HCT116 (cell line): ENCODE data around the gene HLA-DPA1. TPM values are rescaled to one million over a fixed set of nuclear protein-coding genes. Genes with fewer than 3 reads are reported as not detected.

ENCODE experiments used
- ATAC-seq: fragments of 200-7000 bp; cut with Tn5 transposase; 2 replicates; pipeline ENCODE4 v1.9.1; 2020; ENCODE audit warnings: mild to moderate bottlenecking, moderate library complexity
- BruUV-seq: library from RNA; stranded (reverse); fragments of 400-500 nt; replicated peaks from 2 replicates; lab custom pipeline; 2021; lab: Mats Ljungman, UMichigan
- CTCF ChIA-PET: fragments of 300-600 bp; sonication (Branson Sonifier 250); formaldehyde crosslinking; loops from one replicate; lab custom pipeline; 2021; ENCODE audit warnings: antibody characterized with exemption; lab: Charles Lee
- POLR2A ChIA-PET: fragments of 300-600, 350-600 bp; sonication (Branson Sonifier 250); formaldehyde crosslinking; loops from one replicate; lab custom pipeline; 2021; ENCODE audit warnings: antibody characterized with exemption; lab: Charles Lee
- RAD21 ChIA-PET, 2 experiments: fragments of 300-600 bp; sonication (Branson Sonifier 250); formaldehyde crosslinking; loops; one replicate each; lab custom pipeline; 2023; ENCODE audit warnings: low total read pairs in 2 of 2; ENCODE audit not compliant: uncharacterized antibody in 2 of 2, unreplicated experiment in 2 of 2, low non-redundant PET in 1 of 2; lab: Charles Lee
- DNase-seq: peaks from one replicate; pipeline ENCODE4 v3.0.0-alpha.2; 2010; ENCODE audit warnings: low read depth, low spot score
- H2AFZ ChIP-seq: fragments of 200-600 bp; shearing (Covaris generic), sonication (generic); 2 replicates; pipeline ENCODE4 v1.6.1; 2017; ENCODE audit warnings: low read depth, mixed run types, mixed read lengths, antibody characterized with exemption, low read length; ENCODE audit not compliant: poor library complexity, severe bottlenecking
- H3K27ac ChIP-seq: 2 replicates; pipeline ENCODE4 v1.5.1; 2012; ENCODE audit warnings: low read depth, low read length
- H3K27me3 ChIP-seq: fragments of 200-600 bp; sonication (generic); 2 replicates; pipeline ENCODE4 v1.6.1; 2016; ENCODE audit warnings: mixed run types, low read length, mixed read lengths; ENCODE audit not compliant: insufficient read depth
- H3K36me3 ChIP-seq, 2 experiments: fragments of 200-500 bp in 1 of 2; fragments of 200-600 bp in 1 of 2; sonication (Bioruptor generic) in 1 of 2; sonication (generic) in 1 of 2; 2 replicates each; pipeline versions ENCODE4 v1.5.1 to v1.6.1; 2014 to 2016; ENCODE audit warnings: low read length in 2 of 2, inconsistent platforms in 1 of 2, mixed read lengths in 1 of 2, mixed run types in 1 of 2; ENCODE audit not compliant: insufficient read depth in 2 of 2, control insufficient read depth in 1 of 2
- H3K4me1 ChIP-seq, 2 experiments: fragments of 200-600 bp in 1 of 2; sonication (generic) in 1 of 2; 2 replicates each; pipeline versions ENCODE4 v1.5.1 to v1.6.1; 2012 to 2017; ENCODE audit warnings: low read length in 2 of 2, inconsistent platforms in 1 of 2, mild to moderate bottlenecking in 1 of 2, mixed read lengths in 1 of 2, mixed run types in 1 of 2, moderate library complexity in 1 of 2; ENCODE audit not compliant: insufficient read depth in 2 of 2, control insufficient read depth in 1 of 2
- H3K4me2 ChIP-seq: fragments of 200-600 bp; sonication (generic); 2 replicates; pipeline ENCODE4 v1.6.1; 2017; ENCODE audit warnings: mixed run types, low read length, mixed read lengths
- H3K4me3 ChIP-seq, 2 experiments: fragments of 200-600 bp in 1 of 2; sonication (generic) in 1 of 2; replicated peaks in 1 of 2; 2 replicates each; pipeline ENCODE4 v1.5.1; 2011 to 2016; ENCODE audit warnings: low read length in 2 of 2, control low read depth in 1 of 2, low read depth in 1 of 2, mild to moderate bottlenecking in 1 of 2, mixed read lengths in 1 of 2, mixed run types in 1 of 2
- H3K79me2 ChIP-seq: fragments of 200-600 bp; sonication (generic); 2 replicates; pipeline ENCODE4 v1.6.1; 2017; ENCODE audit warnings: mild to moderate bottlenecking, mixed run types, low read length, moderate library complexity, mixed read lengths; ENCODE audit not compliant: insufficient read depth
- H3K9ac ChIP-seq: fragments of 200-600 bp; sonication (generic); 2 replicates; pipeline ENCODE4 v1.6.1; 2016; ENCODE audit warnings: low read length, mixed read lengths
- H3K9me2 ChIP-seq: fragments of 200-600 bp; sonication (generic), shearing (Covaris generic); 2 replicates; pipeline ENCODE4 v1.6.1; 2017; ENCODE audit warnings: mixed run types, mild to moderate bottlenecking, moderate library complexity; ENCODE audit not compliant: insufficient read depth
- H3K9me3 ChIP-seq, 2 experiments: fragments of 200-500 bp in 1 of 2; fragments of 200-600 bp in 1 of 2; sonication (Bioruptor generic) in 1 of 2; sonication (generic) in 1 of 2; 2 replicates each; pipeline ENCODE4 v1.6.1; 2014 to 2017; ENCODE audit warnings: low read length in 2 of 2, mixed read lengths in 2 of 2, inconsistent platforms in 1 of 2, low read depth in 1 of 2, mild to moderate bottlenecking in 1 of 2, mixed run types in 1 of 2, moderate library complexity in 1 of 2; ENCODE audit not compliant: control insufficient read depth in 1 of 2, insufficient read depth in 1 of 2
- H4K20me1 ChIP-seq: fragments of 200-600 bp; sonication (generic), shearing (Covaris generic); 2 replicates; pipeline ENCODE4 v1.6.1; 2017; ENCODE audit warnings: mixed run types, mild to moderate bottlenecking, moderate library complexity; ENCODE audit not compliant: insufficient read depth
- CEBPB ChIP-seq: IDR thresholded peaks from 2 replicates; pipeline ENCODE4 v1.6.1; 2012; ENCODE audit warnings: low read depth
- EGR1 ChIP-seq: IDR thresholded peaks from 2 replicates; pipeline ENCODE4 v1.6.1; 2012; ENCODE audit warnings: low read depth
- ELF1 ChIP-seq: IDR thresholded peaks from 2 replicates; pipeline ENCODE4 v1.6.1; 2012; ENCODE audit warnings: low read depth, borderline replicate concordance
- EZH2 ChIP-seq: fragments of 200-600 bp; sonication (generic); IDR thresholded peaks from 2 replicates; pipeline ENCODE4 v1.6.1; 2017; ENCODE audit warnings: antibody characterized with exemption, mixed run types
- FOSL1 ChIP-seq: IDR thresholded peaks from 2 replicates; pipeline ENCODE4 v1.6.1; 2012; ENCODE audit warnings: low read depth
- JUND ChIP-seq: IDR thresholded peaks from 2 replicates; pipeline ENCODE4 v1.6.1; 2012
- POLR2A ChIP-seq: IDR thresholded peaks from 2 replicates; pipeline ENCODE4 v1.7.0; 2011; ENCODE audit warnings: borderline replicate concordance; ENCODE audit not compliant: insufficient read depth, insufficient read length; ENCODE audit errors: extremely low read depth
- RAD21 ChIP-seq: IDR thresholded peaks from 2 replicates; pipeline ENCODE4 v1.6.1; 2012; ENCODE audit warnings: low read depth, mild to moderate bottlenecking
- SIN3A ChIP-seq: IDR thresholded peaks from 2 replicates; pipeline ENCODE4 v1.6.1; 2012; ENCODE audit warnings: low read depth
- SP1 ChIP-seq: IDR thresholded peaks from 2 replicates; pipeline ENCODE4 v1.6.1; 2012; ENCODE audit warnings: low read depth
- SRF ChIP-seq: IDR thresholded peaks from 2 replicates; pipeline ENCODE4 v1.6.1; 2012; ENCODE audit warnings: low read depth
- ZFX ChIP-seq: fragments of 450-650 bp; IDR thresholded peaks from 2 replicates; pipeline ENCODE4 v1.6.1; 2017
- ZNF274 ChIP-seq: fragments of 200-500 bp; sonication (Bioruptor generic); IDR thresholded peaks from 2 replicates; pipeline ENCODE4 v1.6.1; 2014; ENCODE audit warnings: mild to moderate bottlenecking, low read depth, low read length, inconsistent platforms
- intact Hi-C: fragments of 100-400 bp; cut with micrococcal nuclease; formaldehyde crosslinking; loops from 2 replicates; pipeline ENCODE4 v1.10.0; 2022
- total RNA-seq: library from RNA; stranded (reverse); gene quantifications from one replicate; pipeline ENCODE4 v1.2.1, GENCODE V29; 2021; ENCODE audit not compliant: unreplicated experiment
- TF ChIP-seq, protein P1 (sequence below): IDR thresholded peaks from 2 replicates; pipeline ENCODE4 v1.6.1; 2012; ENCODE audit warnings: low read depth
- TF ChIP-seq, protein P2 (sequence below), 3 experiments: fragments of 200-600 bp in 1 of 3; sonication (generic) in 1 of 3; IDR thresholded peaks in 2 of 3; conservative IDR thresholded peaks in 1 of 3; 2 replicates each; pipeline ENCODE4 v1.5.1; 2012 to 2017; ENCODE audit warnings: low read depth in 2 of 3, low read length in 2 of 3, antibody characterized with exemption in 1 of 3, borderline replicate concordance in 1 of 3, control low read depth in 1 of 3, mild to moderate bottlenecking in 1 of 3, mixed read lengths in 1 of 3, mixed run types in 1 of 3, moderate library complexity in 1 of 3; ENCODE audit not compliant: insufficient read depth in 1 of 3

HLA-DPA1 gene
- total RNA-seq, 1 experiment from 2014 or later = 0.89 TPM

- POLR2A ChIA-PET = no interaction called here
- RAD21 ChIA-PET = no interaction called here
These were observed 30.3 kb upstream of the HLA-DPA1 start for GRCh38 chr6:33103776-33104175.

More at GRCh38 chr6:33103776-33104175, 30.3 kb upstream of the HLA-DPA1 start:
- Histone ChIP-seq H3K9ac (no peak overlapping the region), H3K9me3 (no peaks in the 10 kb centered on the region; a peak in 2 of 4 replicates), H3K79me2 (no peaks in the 10 kb centered on the region), H2AFZ (no peak overlapping the region), H3K27me3 (peaks cover 7% of the 10 kb centered on the region; the same call in 1 of the 2 replicates), H3K4me2 (no peak overlapping the region), H3K27ac (no peak overlapping the region), H3K36me3 (no peaks in the 10 kb centered on the region), H3K4me1 (no peaks in the 10 kb centered on the region), H3K4me3 (no peak overlapping the region), H3K9me2 (no peaks in the 10 kb centered on the region), H4K20me1 (no peaks in the 10 kb centered on the region)
- no peak for TF ChIP-seq SRF
- TF ChIP-seq SP1 = no peak
- no peak for TF ChIP-seq EGR1
- no peak for TF ChIP-seq FOSL1
- TF ChIP-seq SIN3A = no peak
- no peak for TF ChIP-seq JUND
- TF ChIP-seq EZH2 = no peak
- TF ChIP-seq CEBPB = no peak
- no peak for TF ChIP-seq ZNF274
- TF ChIP-seq, protein P1, sequence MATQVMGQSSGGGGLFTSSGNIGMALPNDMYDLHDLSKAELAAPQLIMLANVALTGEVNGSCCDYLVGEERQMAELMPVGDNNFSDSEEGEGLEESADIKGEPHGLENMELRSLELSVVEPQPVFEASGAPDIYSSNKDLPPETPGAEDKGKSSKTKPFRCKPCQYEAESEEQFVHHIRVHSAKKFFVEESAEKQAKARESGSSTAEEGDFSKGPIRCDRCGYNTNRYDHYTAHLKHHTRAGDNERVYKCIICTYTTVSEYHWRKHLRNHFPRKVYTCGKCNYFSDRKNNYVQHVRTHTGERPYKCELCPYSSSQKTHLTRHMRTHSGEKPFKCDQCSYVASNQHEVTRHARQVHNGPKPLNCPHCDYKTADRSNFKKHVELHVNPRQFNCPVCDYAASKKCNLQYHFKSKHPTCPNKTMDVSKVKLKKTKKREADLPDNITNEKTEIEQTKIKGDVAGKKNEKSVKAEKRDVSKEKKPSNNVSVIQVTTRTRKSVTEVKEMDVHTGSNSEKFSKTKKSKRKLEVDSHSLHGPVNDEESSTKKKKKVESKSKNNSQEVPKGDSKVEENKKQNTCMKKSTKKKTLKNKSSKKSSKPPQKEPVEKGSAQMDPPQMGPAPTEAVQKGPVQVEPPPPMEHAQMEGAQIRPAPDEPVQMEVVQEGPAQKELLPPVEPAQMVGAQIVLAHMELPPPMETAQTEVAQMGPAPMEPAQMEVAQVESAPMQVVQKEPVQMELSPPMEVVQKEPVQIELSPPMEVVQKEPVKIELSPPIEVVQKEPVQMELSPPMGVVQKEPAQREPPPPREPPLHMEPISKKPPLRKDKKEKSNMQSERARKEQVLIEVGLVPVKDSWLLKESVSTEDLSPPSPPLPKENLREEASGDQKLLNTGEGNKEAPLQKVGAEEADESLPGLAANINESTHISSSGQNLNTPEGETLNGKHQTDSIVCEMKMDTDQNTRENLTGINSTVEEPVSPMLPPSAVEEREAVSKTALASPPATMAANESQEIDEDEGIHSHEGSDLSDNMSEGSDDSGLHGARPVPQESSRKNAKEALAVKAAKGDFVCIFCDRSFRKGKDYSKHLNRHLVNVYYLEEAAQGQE = no peak
- TF ChIP-seq, protein P2, sequence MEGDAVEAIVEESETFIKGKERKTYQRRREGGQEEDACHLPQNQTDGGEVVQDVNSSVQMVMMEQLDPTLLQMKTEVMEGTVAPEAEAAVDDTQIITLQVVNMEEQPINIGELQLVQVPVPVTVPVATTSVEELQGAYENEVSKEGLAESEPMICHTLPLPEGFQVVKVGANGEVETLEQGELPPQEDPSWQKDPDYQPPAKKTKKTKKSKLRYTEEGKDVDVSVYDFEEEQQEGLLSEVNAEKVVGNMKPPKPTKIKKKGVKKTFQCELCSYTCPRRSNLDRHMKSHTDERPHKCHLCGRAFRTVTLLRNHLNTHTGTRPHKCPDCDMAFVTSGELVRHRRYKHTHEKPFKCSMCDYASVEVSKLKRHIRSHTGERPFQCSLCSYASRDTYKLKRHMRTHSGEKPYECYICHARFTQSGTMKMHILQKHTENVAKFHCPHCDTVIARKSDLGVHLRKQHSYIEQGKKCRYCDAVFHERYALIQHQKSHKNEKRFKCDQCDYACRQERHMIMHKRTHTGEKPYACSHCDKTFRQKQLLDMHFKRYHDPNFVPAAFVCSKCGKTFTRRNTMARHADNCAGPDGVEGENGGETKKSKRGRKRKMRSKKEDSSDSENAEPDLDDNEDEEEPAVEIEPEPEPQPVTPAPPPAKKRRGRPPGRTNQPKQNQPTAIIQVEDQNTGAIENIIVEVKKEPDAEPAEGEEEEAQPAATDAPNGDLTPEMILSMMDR (IDR thresholded peaks at IDR 0.05 in 2 of 3, conservative IDR thresholded peaks at IDR 0.05 in 1 of 3; ENCODE audit: borderline replicate concordance in 1 of 3, insufficient read depth in 1 of 3, low read depth in 2 of 3, low read length in 2 of 3) = no peak
- no peak for TF ChIP-seq RAD21
- TF ChIP-seq ZFX = no peak
- no peak for TF ChIP-seq POLR2A
- no peak for TF ChIP-seq ELF1
- DNase-seq (no peak), ATAC-seq (no peak)
- no TSS peak for BruUV-seq
- intact Hi-C loops = no loop called here
- CTCF ChIA-PET = no interaction called here
